GM18909 (cell line): ENCODE measurements around the gene EFCAB6.

Source experiments
- ATAC-seq: cut with Tn5 transposase; IDR thresholded peaks from one replicate; pipeline ENCODE4 v1.9.1; 2021; ENCODE audit warnings: mild to moderate bottlenecking; ENCODE audit not compliant: unreplicated experiment, poor library complexity

EFCAB6 gene

GRCh38 chr22:43537019-43537585 lies 275.0 kb downstream of the EFCAB6 start:
- ATAC-seq = no peak

GRCh38 chr22:43535741-43536140 lies 276.4 kb downstream of the EFCAB6 start:
- ATAC-seq = no peak

GRCh38 chr22:43535336-43535735 lies 276.8 kb downstream of the EFCAB6 start:
- no peak for ATAC-seq

- ATAC-seq = no peak
Observed at GRCh38 chr22:43534916-43535315, 277.2 kb downstream of the EFCAB6 start.

- ATAC-seq = no peak
Observed at GRCh38 chr22:43533656-43534428, 278.3 kb downstream of the EFCAB6 start.

- no peak for ATAC-seq
Observed at GRCh38 chr22:43533156-43533530, 279.0 kb downstream of the EFCAB6 start.

GRCh38 chr22:43532301-43533155 lies 279.6 kb downstream of the EFCAB6 start:
- ATAC-seq = no peak

GRCh38 chr22:43531651-43532050 lies 280.5 kb downstream of the EFCAB6 start:
- no peak for ATAC-seq

- ATAC-seq = no peak
Observed at GRCh38 chr22:43530349-43531201, 281.5 kb downstream of the EFCAB6 start.

- no peak for ATAC-seq
Observed at GRCh38 chr22:43529934-43530333, 282.2 kb downstream of the EFCAB6 start.

- ATAC-seq = no peak
Observed at GRCh38 chr22:43529461-43529860, 282.6 kb downstream of the EFCAB6 start.

GRCh38 chr22:43528601-43529360 lies 283.3 kb downstream of the EFCAB6 start:
- no peak for ATAC-seq

- no peak for ATAC-seq
Observed at GRCh38 chr22:43526946-43527345, 285.2 kb downstream of the EFCAB6 start.

- no peak for ATAC-seq
Observed at GRCh38 chr22:43526117-43526655, 285.9 kb downstream of the EFCAB6 start.

- ATAC-seq = no peak
Observed at GRCh38 chr22:43521716-43522115, 290.4 kb downstream of the EFCAB6 start.

GRCh38 chr22:43520632-43521039 lies 291.5 kb downstream of the EFCAB6 start:
- no peak for ATAC-seq

- no peak for ATAC-seq
Observed at GRCh38 chr22:43516996-43517635, 295.0 kb downstream of the EFCAB6 start.

GRCh38 chr22:43516386-43516785 lies 295.7 kb downstream of the EFCAB6 start:
- no peak for ATAC-seq

- ATAC-seq = no peak
Observed at GRCh38 chr22:43515902-43516301, 296.2 kb downstream of the EFCAB6 start.
